Neural progenitor cell (in vitro differentiated cells): ENCODE results near the gene IL17D. TPM values are rescaled to one million over a fixed set of nuclear protein-coding genes. Genes with fewer than 3 reads are reported as not detected.

Experiments
- DNase-seq: peaks from one replicate; pipeline ENCODE4 v3.0.0-alpha.2; 2016; ENCODE audit warnings: low spot score
- H2AFZ ChIP-seq: fragments of 200-600 bp; sonication (generic); replicated peaks from 2 replicates; pipeline ENCODE4 v1.6.1; 2016; ENCODE audit warnings: antibody characterized with exemption
- H3F3A ChIP-seq: fragments of 200-600 bp; sonication (generic); 2 replicates; pipeline ENCODE4 v1.6.1; 2016; ENCODE audit warnings: antibody characterized with exemption, low read depth
- H3K27ac ChIP-seq: fragments of 200-600 bp; sonication (generic); 2 replicates; pipeline ENCODE4 v1.5.1; 2016; ENCODE audit warnings: mild to moderate bottlenecking
- H3K27me3 ChIP-seq: fragments of 200-600 bp; sonication (generic); 2 replicates; pipeline ENCODE4 v1.6.1; 2016; ENCODE audit warnings: mild to moderate bottlenecking, moderate library complexity
- H3K36me3 ChIP-seq: fragments of 200-600 bp; sonication (generic); 2 replicates; pipeline ENCODE4 v1.5.1; 2016
- H3K4me1 ChIP-seq: fragments of 200-600 bp; sonication (generic); 2 replicates; pipeline ENCODE4 v1.6.1; 2016; ENCODE audit warnings: mixed run types
- H3K4me2 ChIP-seq: fragments of 200-600 bp; sonication (generic); 2 replicates; pipeline ENCODE4 v1.6.1; 2016
- H3K4me3 ChIP-seq: fragments of 200-600 bp; sonication (generic); 2 replicates; pipeline ENCODE4 v1.5.1; 2016
- H3K79me2 ChIP-seq: fragments of 200-600 bp; sonication (generic); 2 replicates; pipeline ENCODE4 v1.6.1; 2016; ENCODE audit warnings: low read depth
- H3K9ac ChIP-seq: fragments of 200-600 bp; sonication (generic); 2 replicates; pipeline ENCODE4 v1.6.1; 2016
- H3K9me3 ChIP-seq: fragments of 200-600 bp; sonication (generic); 2 replicates; pipeline ENCODE4 v1.5.1; 2016; ENCODE audit warnings: low read depth
- H4K20me1 ChIP-seq: fragments of 200-600 bp; sonication (generic); 2 replicates; pipeline ENCODE4 v1.6.1; 2016; ENCODE audit warnings: low read depth
- H3K27ac Mint-ChIP-seq: 3 replicates; pipeline ENCODE4 v1.8.0; 2021; ENCODE audit warnings: mixed read lengths
- H3K27me3 Mint-ChIP-seq: 2 replicates; pipeline ENCODE4 v1.8.0; 2022; ENCODE audit warnings: low read depth, mild to moderate bottlenecking, inconsistent platforms, moderate library complexity, mixed read lengths; ENCODE audit not compliant: insufficient read depth
- H3K36me3 Mint-ChIP-seq: 3 replicates; pipeline ENCODE4 v1.8.0; 2021; ENCODE audit warnings: mixed read lengths
- H3K4me1 Mint-ChIP-seq: 3 replicates; pipeline ENCODE4 v1.8.0; 2021; ENCODE audit warnings: mixed read lengths
- H3K4me3 Mint-ChIP-seq: 3 replicates; pipeline ENCODE4 v1.8.0; 2021; ENCODE audit warnings: mild to moderate bottlenecking, moderate library complexity, mixed read lengths
- H3K9me3 Mint-ChIP-seq: 3 replicates; pipeline ENCODE4 v1.8.0; 2020; ENCODE audit warnings: mixed read lengths
- EZH2 ChIP-seq: fragments of 200-600 bp; sonication (generic); IDR thresholded peaks from 2 replicates; pipeline ENCODE4 v1.6.1; 2017; ENCODE audit warnings: antibody characterized with exemption, mild to moderate bottlenecking, moderate library complexity
- EZH2phosphoT487 ChIP-seq: fragments of 200-600 bp; sonication (generic); IDR thresholded peaks from 2 replicates; pipeline ENCODE4 v1.6.1; 2017; ENCODE audit warnings: antibody characterized with exemption
- total RNA-seq: library from RNA; depleted of rRNA; stranded (reverse); fragments of >200 nt; gene quantifications from 2 replicates; pipeline ENCODE4 v1.2.3, GENCODE V29; 2015; ENCODE audit warnings: low replicate concordance
- TF ChIP-seq, protein P1 (sequence below): fragments of 200-600 bp; sonication (generic); IDR thresholded peaks from 2 replicates; pipeline ENCODE4 v1.5.1; 2017; ENCODE audit warnings: antibody characterized with exemption, mild to moderate bottlenecking

IL17D gene
- total RNA-seq, 1 donor from 2014 or later = 1.4 TPM

- H3K27ac ChIP-seq = no peak overlapping the region
- DNase-seq = peak; percentile 80
- no peak overlapping the region for H2AFZ ChIP-seq
- no peaks in the 10 kb centered on the region for H3K36me3 Mint-ChIP-seq
- H3K27ac Mint-ChIP-seq = no peak overlapping the region
- peaks cover 31% of the 10 kb centered on the region for H3K4me1 ChIP-seq
- no peaks in the 10 kb centered on the region for H3K36me3 ChIP-seq
- H3K4me1 Mint-ChIP-seq = peaks cover 28% of the 10 kb centered on the region
- no peaks in the 10 kb centered on the region for H3K79me2 ChIP-seq
- no peak for TF ChIP-seq EZH2phosphoT487
- TF ChIP-seq EZH2 = no peak
- TF ChIP-seq, protein P1, sequence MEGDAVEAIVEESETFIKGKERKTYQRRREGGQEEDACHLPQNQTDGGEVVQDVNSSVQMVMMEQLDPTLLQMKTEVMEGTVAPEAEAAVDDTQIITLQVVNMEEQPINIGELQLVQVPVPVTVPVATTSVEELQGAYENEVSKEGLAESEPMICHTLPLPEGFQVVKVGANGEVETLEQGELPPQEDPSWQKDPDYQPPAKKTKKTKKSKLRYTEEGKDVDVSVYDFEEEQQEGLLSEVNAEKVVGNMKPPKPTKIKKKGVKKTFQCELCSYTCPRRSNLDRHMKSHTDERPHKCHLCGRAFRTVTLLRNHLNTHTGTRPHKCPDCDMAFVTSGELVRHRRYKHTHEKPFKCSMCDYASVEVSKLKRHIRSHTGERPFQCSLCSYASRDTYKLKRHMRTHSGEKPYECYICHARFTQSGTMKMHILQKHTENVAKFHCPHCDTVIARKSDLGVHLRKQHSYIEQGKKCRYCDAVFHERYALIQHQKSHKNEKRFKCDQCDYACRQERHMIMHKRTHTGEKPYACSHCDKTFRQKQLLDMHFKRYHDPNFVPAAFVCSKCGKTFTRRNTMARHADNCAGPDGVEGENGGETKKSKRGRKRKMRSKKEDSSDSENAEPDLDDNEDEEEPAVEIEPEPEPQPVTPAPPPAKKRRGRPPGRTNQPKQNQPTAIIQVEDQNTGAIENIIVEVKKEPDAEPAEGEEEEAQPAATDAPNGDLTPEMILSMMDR = peak; percentile 23
- H3K9me3 Mint-ChIP-seq = no peaks in the 10 kb centered on the region
- peaks cover 15% of the 10 kb centered on the region for H3F3A ChIP-seq
- H3K27me3 Mint-ChIP-seq = peaks cover 16% of the 10 kb centered on the region
- no peaks in the 10 kb centered on the region for H3K27me3 ChIP-seq
- H3K4me3 ChIP-seq = no peak overlapping the region
- no peaks in the 10 kb centered on the region for H4K20me1 ChIP-seq
- H3K9me3 ChIP-seq = no peaks in the 10 kb centered on the region
- H3K4me3 Mint-ChIP-seq = no peak overlapping the region
- H3K4me2 ChIP-seq = no peak overlapping the region
- no peak overlapping the region for H3K9ac ChIP-seq
These were observed 8.0 kb downstream of the IL17D start for GRCh38 chr13:20711301-20712044.

GRCh38 chr13:20713014-20713376, 9.5 kb downstream of the IL17D start:
- H3K9ac ChIP-seq = no peak overlapping the region
- H3K4me1 Mint-ChIP-seq = peaks cover 38% of the 10 kb centered on the region
- H3K27ac ChIP-seq = no peak overlapping the region

DNA sequence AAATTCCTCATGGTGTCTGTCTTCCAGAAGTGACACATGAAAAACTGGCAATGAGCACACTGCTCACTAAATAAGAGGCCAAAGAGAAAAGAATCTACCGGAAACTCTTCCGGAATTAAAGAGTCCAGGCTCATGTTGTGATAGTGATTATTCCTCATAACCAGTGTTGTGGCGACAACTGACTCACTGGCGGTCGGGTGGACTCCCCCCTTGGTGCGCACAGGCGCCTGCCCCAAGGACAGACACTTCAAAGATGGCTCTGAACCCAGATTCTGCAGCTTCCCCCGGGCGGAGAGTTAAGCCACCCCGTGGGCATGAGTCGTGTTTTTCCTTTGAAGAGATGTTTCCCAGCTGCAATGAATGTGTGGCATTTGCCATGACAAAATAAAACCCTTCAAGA, 10.3 kb downstream of the IL17D start:
- no peaks in the 10 kb centered on the region for H3K79me2 ChIP-seq
- H3K4me3 ChIP-seq = no peak overlapping the region
- no peak overlapping the region for H3K4me3 Mint-ChIP-seq
- H3K27me3 Mint-ChIP-seq = peaks cover 20% of the 10 kb centered on the region
- H3K4me2 ChIP-seq = no peak overlapping the region
- H2AFZ ChIP-seq = no peak overlapping the region
- H3K9me3 ChIP-seq = no peaks in the 10 kb centered on the region
- H3K9me3 Mint-ChIP-seq = no peaks in the 10 kb centered on the region
- H3K36me3 Mint-ChIP-seq = no peaks in the 10 kb centered on the region
- H3K36me3 ChIP-seq = no peaks in the 10 kb centered on the region
- no peaks in the 10 kb centered on the region for H3K27me3 ChIP-seq
- H3K9ac ChIP-seq = no peak overlapping the region
- H3K27ac Mint-ChIP-seq = no peak overlapping the region
- peaks cover 38% of the 10 kb centered on the region for H3K4me1 Mint-ChIP-seq
- H4K20me1 ChIP-seq = no peaks in the 10 kb centered on the region
- peaks cover 44% of the 10 kb centered on the region for H3K4me1 ChIP-seq
- peaks cover 29% of the 10 kb centered on the region for H3F3A ChIP-seq
- no peak overlapping the region for H3K27ac ChIP-seq
- no peak for TF ChIP-seq EZH2
- TF ChIP-seq, protein P1 = no peak
- TF ChIP-seq EZH2phosphoT487 = no peak
- DNase-seq = no peak

More at GRCh38 chr13:20713014-20713376, 9.5 kb downstream of the IL17D start:
- H3K4me3 ChIP-seq = peak overlapping the region; percentile 22
- H4K20me1 ChIP-seq = no peaks in the 10 kb centered on the region
- H3K36me3 ChIP-seq = no peaks in the 10 kb centered on the region
- H3K27me3 ChIP-seq = no peaks in the 10 kb centered on the region
- peak overlapping the region; percentile 66 for H3K4me2 ChIP-seq
- Mint-ChIP-seq H3K4me3 (no peak overlapping the region), H3K27ac (no peak overlapping the region), H3K36me3 (no peaks in the 10 kb centered on the region), H3K27me3 (peaks cover 20% of the 10 kb centered on the region), H3K9me3 (no peaks in the 10 kb centered on the region)
- H3K4me1 ChIP-seq = peaks cover 44% of the 10 kb centered on the region
- no peaks in the 10 kb centered on the region for H3K9me3 ChIP-seq
- no peaks in the 10 kb centered on the region for H3K79me2 ChIP-seq
- TF ChIP-seq EZH2phosphoT487 = no peak
- TF ChIP-seq, protein P1 = no peak
- no peak for TF ChIP-seq EZH2
- H2AFZ ChIP-seq = peak overlapping the region; percentile 99
- DNase-seq = peak; percentile 45
- H3F3A ChIP-seq = peaks cover 29% of the 10 kb centered on the region
